ENCODE measurements around the gene CLIC6.

Gene CLIC6

DNA sequence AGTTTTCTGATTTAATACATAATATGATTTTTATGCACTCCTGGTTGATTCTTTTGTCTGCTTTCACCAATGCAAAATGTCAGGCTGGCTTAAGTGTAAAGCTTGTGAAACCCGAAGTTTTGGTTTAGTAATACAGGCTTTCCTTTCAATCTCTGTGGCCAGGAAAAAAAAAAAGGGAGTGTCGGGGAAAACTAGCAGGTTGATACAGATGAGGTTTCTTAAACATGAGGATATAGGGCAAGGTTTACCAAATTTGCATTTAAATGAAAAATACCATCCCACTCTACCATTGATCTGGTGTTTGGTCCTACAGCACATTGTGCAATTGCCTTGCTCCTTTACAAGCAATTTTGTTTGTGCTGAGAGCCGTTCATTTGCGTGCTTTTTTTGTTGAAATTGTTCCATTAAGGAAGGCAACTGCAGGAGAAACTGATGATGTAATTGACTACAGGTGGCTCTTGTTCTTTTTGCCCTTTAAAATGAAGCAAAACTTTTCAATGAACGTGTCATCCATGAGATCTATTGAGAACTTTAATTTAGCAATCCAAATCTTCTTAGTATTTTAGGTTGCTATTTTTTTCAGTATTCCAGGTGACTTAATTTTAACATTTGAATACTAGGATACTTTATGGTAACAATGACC lies 22.7 kb downstream of the CLIC6 start:
- DNase-seq (ENCODE audit: low spot score) = no peak
- H3K27me3 Mint-ChIP-seq (ENCODE audit: low read depth) = peaks cover 25% of the 10 kb centered on the region
- peaks cover 2% of the 10 kb centered on the region for H3K4me1 Mint-ChIP-seq (ENCODE audit: low read depth)
- H3K4me3 Mint-ChIP-seq = no peak overlapping the region
- no peak overlapping the region for H3K27ac Mint-ChIP-seq
- H3K36me3 Mint-ChIP-seq (ENCODE audit: low read depth) = no peaks in the 10 kb centered on the region
- H3K9me3 Mint-ChIP-seq = no peaks in the 10 kb centered on the region

DNA sequence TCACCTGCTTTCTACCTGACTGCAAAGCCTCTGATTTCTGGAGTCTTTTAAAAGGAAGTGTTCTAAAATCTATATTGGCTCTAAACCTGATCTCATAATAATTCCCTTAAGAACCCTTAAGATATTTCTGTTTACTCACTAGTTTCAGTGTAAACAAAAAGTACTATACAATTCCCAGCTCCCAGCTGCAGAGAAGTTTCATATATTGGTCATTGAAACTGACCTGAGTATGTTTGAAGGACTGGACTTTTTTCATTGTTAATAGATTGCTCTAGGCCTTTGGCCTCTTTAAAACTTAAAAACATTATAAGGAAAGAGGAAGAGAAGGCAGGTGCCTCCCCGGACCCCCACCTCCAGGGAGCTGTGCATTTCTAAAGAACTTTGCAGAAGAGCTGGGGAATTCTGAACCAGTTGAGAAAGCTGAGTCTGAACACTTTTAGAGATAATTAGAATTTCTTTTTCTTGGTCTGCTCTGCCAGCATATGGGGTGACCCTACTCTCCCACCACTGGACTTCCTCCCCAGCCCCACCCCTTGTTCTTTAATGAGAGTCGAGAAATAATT lies 23.7 kb downstream of the CLIC6 start:
- Mint-ChIP-seq H3K4me1 (ENCODE audit: low read depth) (peaks cover 2% of the 10 kb centered on the region), H3K27me3 (ENCODE audit: low read depth) (peaks cover 25% of the 10 kb centered on the region), H3K4me3 (no peak overlapping the region), H3K9me3 (no peaks in the 10 kb centered on the region), H3K27ac (no peak overlapping the region), H3K36me3 (ENCODE audit: low read depth) (no peaks in the 10 kb centered on the region)
- no peak for DNase-seq (ENCODE audit: low spot score)

DNA sequence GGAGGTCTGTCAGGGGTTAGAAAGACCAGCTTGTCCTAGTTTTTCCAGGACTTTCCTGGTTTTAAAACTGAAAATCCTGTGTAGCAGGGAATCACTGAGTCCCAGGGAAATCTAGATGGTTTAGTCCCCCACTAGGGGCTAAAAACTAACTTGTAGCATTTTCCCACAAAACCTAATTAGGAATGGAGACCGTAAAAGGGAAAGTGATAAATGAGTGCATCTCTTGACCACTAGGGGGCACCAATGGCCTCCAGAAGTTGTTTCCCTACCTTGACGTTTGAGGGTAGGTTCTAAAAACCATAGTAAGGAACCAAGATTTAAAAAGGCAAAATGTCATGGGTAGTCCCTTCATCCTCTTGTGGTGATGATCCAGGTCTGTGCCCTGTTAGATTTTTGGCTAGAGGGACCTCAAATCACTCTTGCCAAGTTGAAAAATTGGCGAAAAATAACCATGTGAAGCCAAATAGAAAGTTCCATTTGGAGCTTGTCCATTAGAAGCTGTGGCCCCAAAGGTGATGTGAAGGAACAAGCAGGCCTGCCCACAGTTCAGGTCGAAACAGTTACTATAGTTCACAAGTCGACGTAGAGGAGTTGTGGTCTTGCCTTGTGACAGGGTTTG lies 24.5 kb downstream of the CLIC6 start:
- DNase-seq (ENCODE audit: low spot score) = no peak
- H3K36me3 Mint-ChIP-seq (ENCODE audit: low read depth) = no peaks in the 10 kb centered on the region

DNA sequence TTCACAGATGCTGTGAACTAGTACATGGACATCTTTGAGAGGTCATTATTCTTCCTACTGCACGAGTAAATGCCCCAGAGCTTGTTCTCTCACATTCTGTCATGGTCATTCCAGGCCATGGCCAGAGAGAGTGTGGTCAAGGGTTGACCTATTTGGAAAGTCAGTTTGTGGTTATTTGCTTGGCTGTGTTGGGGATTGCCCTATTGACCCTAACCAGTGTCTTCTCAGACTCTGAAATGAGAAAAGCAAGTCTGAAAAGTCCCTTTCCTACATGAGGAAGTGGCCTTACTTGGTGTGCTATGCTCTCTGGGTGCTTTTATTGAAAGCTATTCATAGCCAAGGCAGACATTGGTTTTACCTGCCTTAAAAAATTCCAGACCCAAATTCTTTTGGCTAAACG lies 26.6 kb downstream of the CLIC6 start:
- Mint-ChIP-seq H3K4me1 (ENCODE audit: low read depth) (peaks cover 2% of the 10 kb centered on the region), H3K27me3 (ENCODE audit: low read depth) (peaks cover 20% of the 10 kb centered on the region), H3K36me3 (ENCODE audit: low read depth) (no peaks in the 10 kb centered on the region), H3K4me3 (no peak overlapping the region), H3K9me3 (no peaks in the 10 kb centered on the region), H3K27ac (no peak overlapping the region)
- no peak for DNase-seq (ENCODE audit: low spot score)

More for the DNA sequence above, 24.5 kb downstream of the CLIC6 start:
- H3K4me1 Mint-ChIP-seq (ENCODE audit: low read depth) = peaks cover 2% of the 10 kb centered on the region
- no peak overlapping the region for H3K27ac Mint-ChIP-seq
- no peaks in the 10 kb centered on the region for H3K9me3 Mint-ChIP-seq
- peaks cover 22% of the 10 kb centered on the region for H3K27me3 Mint-ChIP-seq (ENCODE audit: low read depth)
- no peak overlapping the region for H3K4me3 Mint-ChIP-seq

DNA sequence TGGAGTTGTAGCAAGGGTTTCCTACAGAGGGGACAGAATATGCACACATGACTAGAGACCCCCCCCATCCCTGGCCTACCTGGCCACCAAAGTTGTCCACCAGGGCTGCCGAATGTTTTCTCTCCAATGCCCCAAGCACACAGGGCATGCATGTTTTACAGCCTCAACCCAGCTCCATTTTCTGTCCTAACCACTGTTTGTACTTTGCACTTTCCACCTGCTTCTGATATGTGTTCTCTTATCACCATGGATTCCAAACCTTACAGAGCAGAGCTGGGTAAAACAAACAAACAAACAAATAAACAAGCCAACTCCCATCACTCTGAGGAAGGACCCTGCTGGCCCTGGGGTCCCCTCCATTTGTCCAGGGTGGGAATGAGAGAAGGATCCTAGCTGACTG lies 27.3 kb downstream of the CLIC6 start:
- Mint-ChIP-seq H3K4me1 (ENCODE audit: low read depth) (peaks cover 2% of the 10 kb centered on the region), H3K9me3 (no peaks in the 10 kb centered on the region), H3K36me3 (ENCODE audit: low read depth) (no peaks in the 10 kb centered on the region), H3K4me3 (no peak overlapping the region), H3K27ac (no peak overlapping the region), H3K27me3 (ENCODE audit: low read depth) (peaks cover 20% of the 10 kb centered on the region)
- DNase-seq (ENCODE audit: low spot score) = no peak

DNA sequence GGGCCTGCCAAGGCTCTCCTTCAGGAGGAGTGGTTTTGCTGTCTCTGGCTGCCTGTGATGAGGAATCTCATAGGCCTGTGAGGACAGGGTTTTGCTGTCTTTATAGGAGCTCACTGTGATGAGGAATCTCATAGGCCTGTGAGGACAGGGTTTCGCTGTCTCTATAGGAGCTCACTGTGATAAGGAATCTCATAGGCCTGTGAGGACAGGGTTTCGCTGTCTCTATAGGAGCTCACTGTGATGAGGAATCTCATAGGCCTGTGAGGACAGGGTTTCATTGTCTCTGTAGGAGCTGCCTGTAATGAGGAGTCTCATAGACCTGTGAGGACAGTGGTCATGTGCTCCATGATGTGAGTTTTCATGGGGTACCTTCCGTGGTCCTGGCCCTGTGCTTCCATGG lies 29.0 kb downstream of the CLIC6 start:
- Mint-ChIP-seq H3K36me3 (ENCODE audit: low read depth) (no peaks in the 10 kb centered on the region), H3K27ac (no peak overlapping the region), H3K27me3 (ENCODE audit: low read depth) (peaks cover 6% of the 10 kb centered on the region), H3K4me3 (no peak overlapping the region), H3K4me1 (ENCODE audit: low read depth) (peaks cover 2% of the 10 kb centered on the region), H3K9me3 (no peaks in the 10 kb centered on the region)
- no peak for DNase-seq (ENCODE audit: low spot score)

DNA sequence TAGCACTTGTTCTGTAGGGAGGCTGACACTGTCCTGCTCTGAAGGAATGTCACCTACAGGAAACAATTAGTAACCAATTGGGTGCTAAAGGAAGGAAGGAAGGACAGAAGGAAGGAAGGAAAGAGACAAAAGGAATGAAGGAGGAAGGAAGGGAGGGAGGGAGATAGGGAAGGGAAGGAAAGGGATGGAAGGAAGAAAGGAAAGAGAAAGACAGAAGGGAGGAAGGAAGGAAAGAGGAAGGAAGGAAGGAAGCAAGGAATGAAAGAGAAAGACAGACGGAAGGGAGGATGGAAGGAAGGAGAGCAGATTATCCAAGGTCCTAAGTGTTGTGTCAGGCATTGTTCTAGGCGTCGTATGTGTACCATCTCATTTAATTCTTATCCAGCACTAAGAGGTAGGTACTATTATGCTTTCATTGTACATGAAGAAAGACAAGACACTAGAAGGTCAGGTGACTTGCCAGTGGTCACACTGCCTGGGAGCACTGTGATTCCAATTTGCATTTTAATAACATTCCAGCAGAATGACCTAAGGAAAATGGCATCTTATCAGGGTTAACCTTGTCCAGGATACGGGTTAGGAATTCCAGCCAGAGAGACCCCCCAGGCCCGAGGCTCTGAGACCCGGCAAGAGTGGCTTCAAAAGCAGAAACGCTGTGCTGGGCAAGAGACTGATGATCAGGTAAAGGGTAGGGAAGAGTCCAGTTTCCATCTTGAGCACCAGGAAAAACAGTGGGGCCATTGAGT lies 29.6 kb downstream of the CLIC6 start:
- Mint-ChIP-seq H3K4me1 (ENCODE audit: low read depth) (no peaks in the 10 kb centered on the region), H3K4me3 (no peak overlapping the region), H3K27me3 (ENCODE audit: low read depth) (peaks cover 11% of the 10 kb centered on the region), H3K9me3 (no peaks in the 10 kb centered on the region), H3K27ac (no peak overlapping the region), H3K36me3 (ENCODE audit: low read depth) (no peaks in the 10 kb centered on the region)
- DNase-seq (ENCODE audit: low spot score) = no peak

DNA sequence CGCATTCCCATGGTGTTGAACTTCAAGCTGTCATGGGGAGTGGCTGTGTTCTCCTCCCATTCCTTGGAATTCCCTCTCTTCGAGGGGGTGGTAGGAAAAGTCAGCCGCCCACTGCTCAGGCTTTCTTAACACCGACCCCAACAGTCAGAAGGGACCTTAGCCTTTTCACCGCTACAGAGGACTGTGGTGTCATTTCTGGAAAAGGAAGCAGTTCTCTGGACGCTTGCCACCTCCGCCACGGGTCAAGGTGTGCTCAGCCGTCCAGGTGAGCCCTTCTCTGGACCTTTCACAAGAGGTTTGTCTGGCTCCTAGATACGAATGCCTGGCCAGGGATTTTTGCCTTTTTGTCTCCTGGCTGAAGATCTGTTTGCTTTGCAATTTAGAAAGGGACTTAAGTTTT lies 31.8 kb downstream of the CLIC6 start:
- Mint-ChIP-seq H3K9me3 (no peaks in the 10 kb centered on the region), H3K27ac (no peak overlapping the region), H3K4me3 (no peak overlapping the region), H3K4me1 (ENCODE audit: low read depth) (no peaks in the 10 kb centered on the region), H3K36me3 (ENCODE audit: low read depth) (no peaks in the 10 kb centered on the region), H3K27me3 (ENCODE audit: low read depth) (peaks cover 20% of the 10 kb centered on the region)
- DNase-seq (ENCODE audit: low spot score) = no peak

DNA sequence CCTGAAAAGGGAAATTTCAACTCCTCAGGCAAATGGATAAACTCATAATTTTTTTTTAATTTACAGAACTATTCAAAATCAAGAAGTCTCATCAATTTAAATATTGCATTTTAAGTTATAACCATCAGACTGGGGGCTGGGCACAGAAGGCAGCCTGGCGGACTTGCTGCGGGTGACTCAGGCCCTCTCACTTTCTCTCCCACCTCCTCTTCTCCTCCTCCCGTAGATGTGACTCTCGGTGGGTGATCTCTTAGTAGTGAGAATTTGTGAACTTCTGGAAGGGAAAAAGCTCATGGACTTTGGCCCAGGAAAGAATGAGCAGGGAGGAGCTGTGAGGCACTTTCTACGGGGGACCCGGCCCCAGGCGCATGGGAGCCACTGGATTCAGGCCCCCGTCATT lies 32.9 kb downstream of the CLIC6 start:
- no peak overlapping the region for H3K4me3 Mint-ChIP-seq
- no peak for DNase-seq (ENCODE audit: low spot score)
- H3K27me3 Mint-ChIP-seq (ENCODE audit: low read depth) = peaks cover 26% of the 10 kb centered on the region
- no peaks in the 10 kb centered on the region for H3K36me3 Mint-ChIP-seq (ENCODE audit: low read depth)
- H3K4me1 Mint-ChIP-seq (ENCODE audit: low read depth) = no peaks in the 10 kb centered on the region
- H3K9me3 Mint-ChIP-seq = no peaks in the 10 kb centered on the region
- no peak overlapping the region for H3K27ac Mint-ChIP-seq

DNA sequence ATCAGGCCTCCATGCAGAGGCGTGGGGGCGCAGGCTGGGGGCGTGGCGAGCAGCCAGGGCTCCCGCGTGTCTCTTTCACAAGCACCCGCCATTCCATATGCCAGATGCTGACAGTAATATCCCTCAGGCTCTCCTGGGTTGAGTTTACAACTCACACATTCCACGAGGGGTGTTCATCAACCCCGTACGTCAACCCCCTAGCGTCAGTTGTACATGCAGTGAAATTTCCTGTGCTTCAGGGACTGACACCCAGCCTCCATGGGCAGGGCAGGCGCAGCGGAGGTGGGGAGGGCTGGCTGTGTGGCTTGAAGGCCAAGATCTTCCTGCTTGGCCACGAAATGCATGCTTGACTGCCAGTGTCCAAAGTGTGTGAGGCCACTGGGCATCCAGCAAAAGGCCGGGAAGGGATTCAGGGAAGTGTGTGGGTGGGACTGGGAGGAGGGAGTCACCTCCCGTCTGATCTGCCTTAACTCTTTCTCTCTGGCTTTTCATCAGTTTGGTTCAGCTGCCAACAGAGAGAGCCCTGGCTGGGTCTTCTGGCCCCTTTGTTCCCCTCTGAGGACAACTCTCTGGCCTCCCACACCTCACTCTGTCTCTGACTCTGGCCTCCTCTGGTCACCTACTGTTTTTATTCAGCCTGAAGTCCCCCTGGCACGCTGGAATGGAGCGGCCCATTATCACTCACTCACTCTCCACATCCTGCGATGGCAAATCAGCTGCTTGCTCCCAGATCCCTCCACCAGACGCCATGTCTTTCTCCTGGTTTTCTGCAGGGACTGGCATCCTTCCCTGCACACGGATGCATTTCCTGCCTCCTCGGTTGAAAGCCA lies 33.8 kb downstream of the CLIC6 start:
- no peak overlapping the region for H3K4me3 Mint-ChIP-seq
- DNase-seq (ENCODE audit: low spot score) = no peak
- H3K27me3 Mint-ChIP-seq (ENCODE audit: low read depth) = peaks cover 26% of the 10 kb centered on the region
- no peaks in the 10 kb centered on the region for H3K36me3 Mint-ChIP-seq (ENCODE audit: low read depth)
- no peak overlapping the region for H3K27ac Mint-ChIP-seq
- no peaks in the 10 kb centered on the region for H3K9me3 Mint-ChIP-seq
- peaks cover 1% of the 10 kb centered on the region for H3K4me1 Mint-ChIP-seq (ENCODE audit: low read depth)

DNA sequence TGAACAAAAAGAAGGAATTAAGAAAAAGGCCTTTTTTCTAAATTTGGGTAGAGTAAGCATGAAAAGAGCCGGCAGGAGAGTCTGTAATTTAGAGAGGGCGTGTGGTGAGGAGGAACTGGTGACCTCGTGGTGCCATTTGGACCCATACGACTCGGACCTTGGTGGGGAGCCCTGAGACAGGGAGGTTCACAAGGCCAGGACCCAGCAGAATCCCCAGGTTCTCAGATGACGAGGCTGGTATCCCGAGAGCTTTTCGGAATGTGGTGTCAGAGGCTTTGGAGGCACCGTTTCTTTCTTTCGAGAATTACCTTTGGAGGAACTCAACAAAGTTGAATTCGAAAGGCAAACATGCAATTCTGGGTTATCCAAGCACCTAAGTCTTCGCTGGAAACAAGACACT lies 34.8 kb downstream of the CLIC6 start:
- H3K27ac Mint-ChIP-seq = no peak overlapping the region
- no peak overlapping the region for H3K4me3 Mint-ChIP-seq
- peaks cover 9% of the 10 kb centered on the region for H3K4me1 Mint-ChIP-seq (ENCODE audit: low read depth)
- no peak for DNase-seq (ENCODE audit: low spot score)
- H3K36me3 Mint-ChIP-seq (ENCODE audit: low read depth) = no peaks in the 10 kb centered on the region
- H3K9me3 Mint-ChIP-seq = no peaks in the 10 kb centered on the region
- H3K27me3 Mint-ChIP-seq (ENCODE audit: low read depth) = peaks cover 30% of the 10 kb centered on the region

DNA sequence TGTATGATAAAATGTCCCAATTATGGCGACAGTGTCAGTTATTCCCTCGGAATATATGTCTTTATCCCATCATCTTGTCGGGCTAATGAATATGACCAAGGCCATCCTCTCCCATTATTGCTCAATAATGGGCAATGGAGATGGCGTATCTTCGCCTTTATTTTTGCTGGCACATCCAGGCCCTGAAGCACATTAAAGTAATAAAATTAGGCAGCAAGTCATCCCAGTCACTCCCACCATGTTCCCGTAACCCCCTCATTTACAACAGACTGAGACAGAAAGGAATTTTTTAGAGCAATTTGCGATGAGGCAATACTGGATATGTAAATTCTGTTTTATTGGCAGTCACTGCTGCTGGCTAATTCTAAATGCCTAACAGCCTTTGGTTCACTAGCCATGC lies 35.3 kb downstream of the CLIC6 start:
- H3K4me3 Mint-ChIP-seq = no peak overlapping the region
- no peaks in the 10 kb centered on the region for H3K36me3 Mint-ChIP-seq (ENCODE audit: low read depth)
- H3K4me1 Mint-ChIP-seq (ENCODE audit: low read depth) = peaks cover 9% of the 10 kb centered on the region
- no peak for DNase-seq (ENCODE audit: low spot score)
- H3K27me3 Mint-ChIP-seq (ENCODE audit: low read depth) = peaks cover 30% of the 10 kb centered on the region
- no peaks in the 10 kb centered on the region for H3K9me3 Mint-ChIP-seq
- H3K27ac Mint-ChIP-seq = no peak overlapping the region

DNA sequence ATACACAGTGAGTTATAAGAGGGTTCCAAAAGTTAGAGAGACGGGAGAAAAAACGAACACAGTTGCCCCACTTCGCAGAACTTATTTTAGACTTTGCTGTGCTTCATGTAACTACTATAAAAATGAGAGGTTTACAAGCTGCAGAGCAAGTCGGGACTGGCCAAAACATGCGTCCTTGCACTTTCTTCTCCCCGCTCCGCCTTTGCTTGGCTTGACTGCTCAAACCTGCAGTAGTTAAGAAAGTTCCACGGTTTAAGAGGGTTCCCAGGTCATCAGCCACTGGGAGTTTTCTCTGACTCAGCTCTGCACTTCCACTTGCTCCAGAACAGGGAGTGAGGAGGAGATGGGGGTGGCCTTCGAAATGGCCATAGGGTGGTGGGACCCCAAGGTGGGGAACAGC lies 36.2 kb downstream of the CLIC6 start:
- Mint-ChIP-seq H3K27me3 (ENCODE audit: low read depth) (peaks cover 27% of the 10 kb centered on the region), H3K36me3 (ENCODE audit: low read depth) (no peaks in the 10 kb centered on the region), H3K9me3 (no peaks in the 10 kb centered on the region), H3K4me1 (ENCODE audit: low read depth) (peaks cover 9% of the 10 kb centered on the region), H3K4me3 (no peak overlapping the region), H3K27ac (no peak overlapping the region)
- DNase-seq (ENCODE audit: low spot score) = no peak

DNA sequence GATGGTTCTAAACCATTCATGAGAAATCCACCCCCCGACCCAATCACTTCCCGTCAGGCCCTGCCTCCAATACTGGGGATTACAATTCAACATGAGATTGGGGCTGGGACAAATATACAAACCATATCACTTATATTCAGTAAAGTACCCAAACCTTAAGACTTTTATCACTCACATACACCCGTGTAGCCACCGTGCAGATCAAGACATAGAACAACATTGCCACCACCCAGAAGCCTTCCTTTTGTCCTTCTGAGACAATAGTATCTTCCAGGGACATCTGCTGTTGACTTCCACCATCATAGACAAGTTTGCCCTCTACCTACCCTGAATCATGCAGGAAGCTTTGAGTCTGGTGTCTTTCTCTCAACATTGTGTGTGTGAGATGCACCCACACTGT lies 37.5 kb downstream of the CLIC6 start:
- Mint-ChIP-seq H3K4me1 (ENCODE audit: low read depth) (peaks cover 9% of the 10 kb centered on the region), H3K4me3 (no peak overlapping the region), H3K27me3 (ENCODE audit: low read depth) (peaks cover 27% of the 10 kb centered on the region), H3K9me3 (no peaks in the 10 kb centered on the region), H3K36me3 (ENCODE audit: low read depth) (no peaks in the 10 kb centered on the region), H3K27ac (no peak overlapping the region)
- DNase-seq (ENCODE audit: low spot score) = no peak

All from T-helper 2 cell treated with Interferon-gamma antibody and Interleukin-4, amounts not matched to agents 5 μg/mL and 100 μg/mL, for 36 hours (primary cell).